Keratinocyte (primary cell): Measurements from ENCODE around the gene SLC33A1. TPM values are rescaled to one million over a fixed set of nuclear protein-coding genes. Genes with fewer than 3 reads are reported as not detected.
"Not testable (repeated sequence)": the region's sequence is repeated elsewhere in the genome, so short reads cannot be mapped to it uniquely, and the experiment has no call there.

Source experiments
- DNase-seq: peaks from one replicate; pipeline ENCODE4 v3.0.0-alpha.2; 2011; ENCODE audit warnings: low read depth, missing footprints, low spot score
- FAIRE-seq: peaks from 2 replicates; lab custom pipeline; 2011; peaks lifted over from hg19 to GRCh38; lab: Jason Lieb, UNC
- H2AFZ ChIP-seq: 2 replicates; pipeline ENCODE4 v1.6.0; 2012; ENCODE audit warnings: low read length, control low read depth, inconsistent platforms; ENCODE audit not compliant: control insufficient read depth
- H3K27ac ChIP-seq: 2 replicates; pipeline ENCODE4 v1.5.1; 2011; ENCODE audit warnings: low read length; ENCODE audit not compliant: control insufficient read depth, insufficient read depth
- H3K27me3 ChIP-seq: 3 replicates; pipeline ENCODE4 v1.6.0; 2011; ENCODE audit warnings: low read length; ENCODE audit not compliant: control insufficient read depth, insufficient read depth; ENCODE audit errors: extremely low read depth
- H3K36me3 ChIP-seq, 2 experiments: 2 replicates in 1 of 2; 3 replicates in 1 of 2; pipeline ENCODE4 v1.5.1; 2011; ENCODE audit warnings: low read length in 2 of 2, mild to moderate bottlenecking in 1 of 2; ENCODE audit not compliant: control insufficient read depth in 2 of 2, insufficient read depth in 2 of 2; ENCODE audit errors: extremely low read depth in 1 of 2
- H3K4me1 ChIP-seq: 3 replicates; pipeline ENCODE4 v1.5.1; 2011; ENCODE audit warnings: low read length; ENCODE audit not compliant: control insufficient read depth, insufficient read depth; ENCODE audit errors: extremely low read depth
- H3K4me2 ChIP-seq: 3 replicates; pipeline ENCODE4 v1.6.0; 2011; ENCODE audit warnings: low read depth, low read length; ENCODE audit not compliant: control insufficient read depth, insufficient read depth; ENCODE audit errors: extremely low read depth
- H3K4me3 ChIP-seq, 3 experiments: fragments of 200-600 bp in 1 of 3; sonication (generic) in 1 of 3; 2 replicates in 2 of 3; 3 replicates in 1 of 3; pipeline ENCODE4 v1.5.1; 2011 to 2016; ENCODE audit warnings: low read length in 3 of 3, mild to moderate bottlenecking in 3 of 3, control low read depth in 2 of 3, inconsistent platforms in 1 of 3, low read depth in 1 of 3, mixed read lengths in 1 of 3, mixed run types in 1 of 3, moderate library complexity in 1 of 3; ENCODE audit not compliant: control insufficient read depth in 2 of 3, insufficient read depth in 2 of 3; ENCODE audit errors: extremely low read depth in 1 of 3
- H3K79me2 ChIP-seq: 2 replicates; pipeline ENCODE4 v1.6.0; 2012; ENCODE audit warnings: low read length; ENCODE audit not compliant: control insufficient read depth, insufficient read depth
- H3K9ac ChIP-seq: 3 replicates; pipeline ENCODE4 v1.6.0; 2011; ENCODE audit warnings: low read length; ENCODE audit not compliant: control insufficient read depth, insufficient read depth; ENCODE audit errors: extremely low read depth
- H3K9me1 ChIP-seq: 3 replicates; pipeline ENCODE4 v1.6.0; 2011; ENCODE audit warnings: low read length; ENCODE audit not compliant: control insufficient read depth, insufficient read depth; ENCODE audit errors: extremely low read depth
- H3K9me3 ChIP-seq: 2 replicates; pipeline ENCODE4 v1.5.1; 2012; ENCODE audit warnings: low read depth, low read length; ENCODE audit not compliant: control insufficient read depth
- H4K20me1 ChIP-seq: 3 replicates; pipeline ENCODE4 v1.6.0; 2011; ENCODE audit warnings: low read length; ENCODE audit not compliant: control insufficient read depth, insufficient read depth; ENCODE audit errors: extremely low read depth
- EZH2 ChIP-seq: IDR thresholded peaks from one replicate; pipeline ENCODE4 v1.6.1; 2012; ENCODE audit warnings: inconsistent platforms, mild to moderate bottlenecking, low read length, moderate library complexity
- dilution Hi-C: fragments of 300-500 bp; cut with MboI; formaldehyde crosslinking; loops from one replicate; pipeline ENCODE4 v1.7.0; 2020; ENCODE audit warnings: low sequenced_read_pairs; ENCODE audit not compliant: extremely low pct_ligation_motif_present
- polyA plus RNA-seq, 5 experiments: library from polyadenylated mRNA; depleted of rRNA in 3 of 5; stranded (reverse) in 3 of 5; stranded (forward) in 1 of 5; unstranded in 1 of 5; fragments of >200 nt; gene quantifications; 1 replicate in 1 of 5; 2 replicates in 3 of 5; 3 replicates in 1 of 5; pipeline versions ENCODE4 v1.2.1 to v1.2.3, GENCODE V29; 2011 to 2012; ENCODE audit warnings: missing spikeins in 2 of 5, low read depth in 1 of 5, low replicate concordance in 1 of 5
- TF ChIP-seq, protein P1 (sequence below), 3 experiments: IDR thresholded peaks in 1 of 3; conservative IDR thresholded peaks in 1 of 3; optimal IDR thresholded peaks in 1 of 3; 2 replicates in 2 of 3; 3 replicates in 1 of 3; pipeline versions ENCODE3 to v1.5.1; 2011; ENCODE audit warnings: low read length in 3 of 3, mild to moderate bottlenecking in 3 of 3, moderate library complexity in 2 of 3, control low read depth in 1 of 3, inconsistent platforms in 1 of 3; ENCODE audit not compliant: insufficient read depth in 2 of 3; ENCODE audit errors: extremely low read depth in 1 of 3

SLC33A1 gene
- polyA plus RNA-seq, 1 donor (not counting 4 experiments of a cell fraction or from before 2014, with no cell fraction given), result 33.9 TPM

DNA sequence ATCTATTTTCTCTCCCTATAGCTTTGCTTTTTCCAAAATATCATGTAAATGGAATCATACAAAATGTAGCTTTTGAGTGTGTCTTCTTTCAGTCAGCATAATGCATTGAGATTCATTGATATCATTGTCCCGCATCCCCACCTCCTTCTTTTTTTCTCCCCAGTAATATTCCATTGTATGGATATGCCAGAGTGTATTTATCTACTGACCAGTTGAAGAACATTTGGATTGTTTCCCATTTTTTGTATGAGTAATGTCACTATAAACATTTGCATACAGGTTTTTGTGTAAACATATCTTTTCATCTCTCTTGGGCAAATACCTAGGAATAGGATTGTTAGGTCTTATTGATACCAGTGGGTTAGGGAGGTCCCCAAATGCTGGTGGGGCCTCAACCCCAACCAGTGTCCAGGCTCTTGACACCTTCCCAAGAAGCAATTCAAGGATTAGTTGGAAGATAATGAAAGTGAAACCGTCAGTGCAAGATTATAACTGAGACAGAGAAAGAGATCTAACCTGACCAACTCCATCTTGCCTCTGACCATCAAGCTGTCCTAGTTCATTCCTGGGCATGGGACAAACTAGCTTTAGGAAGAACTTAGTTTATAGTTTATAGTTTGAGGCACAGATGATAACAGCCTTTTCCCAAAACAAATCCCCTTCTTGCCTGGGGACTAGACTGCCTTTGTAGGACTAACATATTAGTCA, 7.4 kb upstream of the SLC33A1 start:
- no peaks in the 10 kb centered on the region for H3K27me3 ChIP-seq
- FAIRE-seq (no peak), DNase-seq (no peak)
- no peak overlapping the region for H3K9ac ChIP-seq
- H3K4me3 ChIP-seq, result no peak overlapping the region
- dilution Hi-C loops, result no loop called here
- no peaks in the 10 kb centered on the region for H3K9me1 ChIP-seq
- H3K79me2 ChIP-seq, result no peaks in the 10 kb centered on the region
- peak overlapping the region; percentile 23 for H2AFZ ChIP-seq
- H3K4me2 ChIP-seq, result no peak overlapping the region
- peaks cover 5% of the 10 kb centered on the region for H3K4me1 ChIP-seq
- no peaks in the 10 kb centered on the region for H4K20me1 ChIP-seq
- H3K9me3 ChIP-seq, result no peaks in the 10 kb centered on the region
- no peaks in the 10 kb centered on the region for H3K36me3 ChIP-seq
- H3K27ac ChIP-seq, result no peak overlapping the region
- TF ChIP-seq, protein P1, sequence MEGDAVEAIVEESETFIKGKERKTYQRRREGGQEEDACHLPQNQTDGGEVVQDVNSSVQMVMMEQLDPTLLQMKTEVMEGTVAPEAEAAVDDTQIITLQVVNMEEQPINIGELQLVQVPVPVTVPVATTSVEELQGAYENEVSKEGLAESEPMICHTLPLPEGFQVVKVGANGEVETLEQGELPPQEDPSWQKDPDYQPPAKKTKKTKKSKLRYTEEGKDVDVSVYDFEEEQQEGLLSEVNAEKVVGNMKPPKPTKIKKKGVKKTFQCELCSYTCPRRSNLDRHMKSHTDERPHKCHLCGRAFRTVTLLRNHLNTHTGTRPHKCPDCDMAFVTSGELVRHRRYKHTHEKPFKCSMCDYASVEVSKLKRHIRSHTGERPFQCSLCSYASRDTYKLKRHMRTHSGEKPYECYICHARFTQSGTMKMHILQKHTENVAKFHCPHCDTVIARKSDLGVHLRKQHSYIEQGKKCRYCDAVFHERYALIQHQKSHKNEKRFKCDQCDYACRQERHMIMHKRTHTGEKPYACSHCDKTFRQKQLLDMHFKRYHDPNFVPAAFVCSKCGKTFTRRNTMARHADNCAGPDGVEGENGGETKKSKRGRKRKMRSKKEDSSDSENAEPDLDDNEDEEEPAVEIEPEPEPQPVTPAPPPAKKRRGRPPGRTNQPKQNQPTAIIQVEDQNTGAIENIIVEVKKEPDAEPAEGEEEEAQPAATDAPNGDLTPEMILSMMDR (optimal IDR thresholded peaks at IDR 0.05 in 1 of 3, IDR thresholded peaks at IDR 0.05 in 1 of 3, conservative IDR thresholded peaks at IDR 0.05 in 1 of 3; ENCODE audit: extremely low read depth in 1 of 3, insufficient read depth in 2 of 3, low read length in 3 of 3), result no peak
- no peak for TF ChIP-seq EZH2

DNA sequence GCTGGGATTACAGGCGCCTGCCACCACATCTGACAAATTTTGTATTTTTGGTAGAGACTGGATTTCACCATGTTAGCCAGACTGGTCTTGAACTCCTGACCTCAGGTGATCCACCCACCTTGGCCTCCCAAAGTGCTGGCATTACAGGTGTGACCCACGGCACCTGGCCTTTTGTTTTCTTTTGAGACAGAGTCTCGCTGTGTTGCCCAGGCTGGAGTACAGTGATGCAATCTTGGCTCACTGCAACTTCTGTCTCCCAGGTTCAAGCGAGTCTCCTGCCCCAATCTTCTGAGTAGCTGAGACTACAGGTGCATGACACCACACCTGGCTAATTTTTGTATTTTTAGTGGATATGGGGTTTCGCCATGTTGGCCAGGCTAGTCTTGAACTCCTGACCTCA, 6.2 kb upstream of the SLC33A1 start:
- H3K9me1 ChIP-seq, H3K9me3 ChIP-seq, H3K4me3 ChIP-seq, FAIRE-seq, H3K27me3 ChIP-seq, H3K79me2 ChIP-seq, H3K4me1 ChIP-seq, H4K20me1 ChIP-seq, DNase-seq, H3K9ac ChIP-seq, H3K4me2 ChIP-seq, H2AFZ ChIP-seq, H3K36me3 ChIP-seq, dilution Hi-C loops, H3K27ac ChIP-seq: not testable (repeated sequence)

DNA sequence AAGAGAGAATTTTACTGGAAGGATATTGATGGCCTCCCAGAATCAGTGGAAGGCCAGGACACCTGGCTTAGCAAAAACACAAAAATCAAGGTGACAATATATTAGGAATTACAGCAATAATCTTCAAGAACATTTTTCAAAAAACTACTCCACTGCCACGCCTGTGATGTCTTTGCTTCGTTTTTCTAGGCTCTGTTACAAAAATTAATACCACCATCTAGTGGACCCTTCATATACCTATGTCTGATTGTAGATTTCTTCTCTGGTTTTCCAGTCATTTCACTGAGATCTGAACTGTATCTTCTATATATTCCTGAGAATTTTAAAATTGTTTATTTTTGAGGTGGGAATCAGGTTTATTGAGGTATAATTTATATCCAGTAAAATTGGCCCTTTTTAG, 5.6 kb upstream of the SLC33A1 start:
- no peak overlapping the region for H3K4me2 ChIP-seq
- dilution Hi-C loops, result no loop called here
- no peaks in the 10 kb centered on the region for H3K9me1 ChIP-seq
- no peak overlapping the region for H3K27ac ChIP-seq
- H3K4me1 ChIP-seq, result peaks cover 5% of the 10 kb centered on the region
- TF ChIP-seq, protein P1 (optimal IDR thresholded peaks at IDR 0.05 in 1 of 3, IDR thresholded peaks at IDR 0.05 in 1 of 3, conservative IDR thresholded peaks at IDR 0.05 in 1 of 3; ENCODE audit: extremely low read depth in 1 of 3, insufficient read depth in 2 of 3, low read length in 3 of 3), result no peak
- TF ChIP-seq EZH2, result no peak
- H3K27me3 ChIP-seq, result no peaks in the 10 kb centered on the region
- H3K9me3 ChIP-seq, result no peaks in the 10 kb centered on the region
- FAIRE-seq (no peak), DNase-seq (no peak)
- no peaks in the 10 kb centered on the region for H4K20me1 ChIP-seq
- no peaks in the 10 kb centered on the region for H3K36me3 ChIP-seq
- no peak overlapping the region for H2AFZ ChIP-seq
- no peaks in the 10 kb centered on the region for H3K79me2 ChIP-seq
- no peak overlapping the region for H3K4me3 ChIP-seq
- H3K9ac ChIP-seq, result no peak overlapping the region
